Loucy (cell line): ENCODE measurements around the gene CACNA1C.

ENCODE experiments used
- CTCF ChIP-seq: fragments of 200-600 bp; sonication (generic); conservative IDR thresholded peaks from 2 replicates; pipeline ENCODE4 v1.5.1; 2014; ENCODE audit warnings: mild to moderate bottlenecking, antibody characterized with exemption, low read length
- EZH2phosphoT487 ChIP-seq: fragments of 200-600 bp; IDR thresholded peaks from 2 replicates; pipeline ENCODE4 v1.6.1; 2018; ENCODE audit warnings: antibody characterized with exemption, mild to moderate bottlenecking, moderate library complexity, borderline replicate concordance

GRCh38 chr12:2289525-2289924 is 236.7 kb downstream of the CACNA1C start:
- no peak for TF ChIP-seq CTCF
- TF ChIP-seq EZH2phosphoT487: no peak
